Frontal cortex (tissue), 4 donors: ENCODE results near the gene AKR1A1. TPM values are rescaled to one million over a fixed set of nuclear protein-coding genes. Genes with fewer than 3 reads are reported as not detected.

ENCODE experiments used
- DNase-seq, 2 donors: peaks; one replicate each; pipeline ENCODE4 v3.0.0; 2012; ENCODE audit warnings: low spot score in 2 of 2
- FAIRE-seq: peaks from 2 replicates; lab custom pipeline; 2012; peaks lifted over from hg19 to GRCh38; lab: Jason Lieb, UNC
- small RNA-seq: library from RNA; depleted of rRNA; stranded (forward); fragments of <200 nt; gene quantifications from one replicate; pipeline ENCODE3, GENCODE V24; 2014
- total RNA-seq: library from RNA; depleted of rRNA; stranded (reverse); fragments of >200 nt; gene quantifications from one replicate; pipeline ENCODE4 v1.2.3, GENCODE V29; 2014
- donor health status: control.
- donor health status: control.
- donor health status: control.

Gene AKR1A1
- total RNA-seq, 1 donor from 2014 or later, result 74.6 TPM

DNA sequence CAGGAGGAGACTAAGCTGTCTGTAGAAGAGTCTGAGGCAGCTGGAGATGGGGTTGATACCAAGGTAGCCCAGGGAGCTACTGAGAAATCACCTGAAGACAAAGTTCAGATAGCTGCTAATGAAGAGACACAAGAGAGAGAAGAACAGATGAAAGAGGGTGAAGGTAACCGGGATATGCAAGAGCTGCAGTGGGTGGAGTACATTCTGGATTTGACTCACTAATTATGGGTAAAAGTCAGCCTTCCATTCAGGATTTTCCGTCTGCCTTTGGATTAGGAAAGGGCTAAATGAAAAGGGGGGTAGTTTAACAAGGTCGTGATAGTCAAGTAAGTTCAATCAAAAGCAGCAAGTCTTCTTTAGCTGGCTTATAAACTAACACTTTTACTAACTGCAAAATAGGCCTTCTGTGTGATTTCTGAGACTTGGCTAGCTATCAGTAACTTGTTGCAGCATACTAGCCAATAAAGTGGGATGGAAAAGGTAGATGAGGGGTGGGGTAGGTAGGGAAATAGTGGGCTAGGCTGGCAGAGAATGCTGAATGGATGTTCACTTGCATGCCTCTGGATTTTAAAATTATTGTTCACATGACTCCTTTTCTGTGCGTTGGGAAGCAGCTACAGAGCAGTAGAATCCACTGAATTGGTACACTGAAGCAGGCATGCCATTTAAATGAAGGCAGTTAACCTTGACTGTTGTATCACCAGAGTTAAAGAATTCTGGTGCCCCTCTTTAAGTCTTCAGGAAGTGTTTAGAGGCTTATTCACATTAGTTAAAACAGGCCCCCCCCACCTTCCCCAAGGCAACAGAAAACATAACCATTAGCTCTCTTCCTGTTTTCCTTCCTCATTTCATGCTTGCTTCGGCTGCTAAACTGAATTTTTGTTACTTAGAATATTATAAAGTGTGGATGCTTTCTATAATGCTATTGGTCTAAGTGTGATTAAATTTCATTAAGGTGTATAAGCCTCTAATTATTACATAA lies 57.8 kb downstream of the AKR1A1 start:
- no peak for FAIRE-seq

DNA sequence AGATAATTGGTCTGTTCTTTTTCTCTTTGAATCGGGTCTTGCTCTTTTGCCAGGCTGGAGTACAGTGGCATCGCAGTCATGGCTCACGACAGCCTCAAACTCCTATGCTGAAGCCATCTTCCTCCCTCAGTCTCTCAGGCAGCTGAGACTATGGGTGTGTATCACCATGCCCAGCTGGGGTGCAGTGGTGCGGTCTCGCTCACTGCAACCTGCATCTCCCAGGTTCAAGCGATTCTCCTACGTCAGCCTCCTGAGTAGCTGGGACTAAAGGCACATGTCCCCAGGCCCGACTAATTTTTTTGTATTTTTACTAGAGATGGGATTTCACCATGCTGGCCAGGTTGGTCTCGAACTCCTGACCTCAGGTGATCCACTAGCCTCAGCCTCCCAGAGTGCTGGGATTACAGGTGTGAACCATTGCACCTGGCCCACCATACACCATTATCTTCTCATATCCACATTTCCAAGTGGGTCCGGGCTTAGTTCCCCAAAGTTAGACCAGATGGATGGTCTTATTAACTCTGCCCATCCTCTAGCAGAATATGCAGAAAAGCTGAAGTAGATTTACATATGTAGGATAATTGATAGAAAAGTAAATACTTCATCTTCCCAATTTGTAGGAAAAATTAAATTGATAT lies 60.1 kb downstream of the AKR1A1 start:
- FAIRE-seq (no peak), DNase-seq (no peak)

More for the DNA sequence above, 57.8 kb downstream of the AKR1A1 start:
- DNase-seq, result no peak

DNA sequence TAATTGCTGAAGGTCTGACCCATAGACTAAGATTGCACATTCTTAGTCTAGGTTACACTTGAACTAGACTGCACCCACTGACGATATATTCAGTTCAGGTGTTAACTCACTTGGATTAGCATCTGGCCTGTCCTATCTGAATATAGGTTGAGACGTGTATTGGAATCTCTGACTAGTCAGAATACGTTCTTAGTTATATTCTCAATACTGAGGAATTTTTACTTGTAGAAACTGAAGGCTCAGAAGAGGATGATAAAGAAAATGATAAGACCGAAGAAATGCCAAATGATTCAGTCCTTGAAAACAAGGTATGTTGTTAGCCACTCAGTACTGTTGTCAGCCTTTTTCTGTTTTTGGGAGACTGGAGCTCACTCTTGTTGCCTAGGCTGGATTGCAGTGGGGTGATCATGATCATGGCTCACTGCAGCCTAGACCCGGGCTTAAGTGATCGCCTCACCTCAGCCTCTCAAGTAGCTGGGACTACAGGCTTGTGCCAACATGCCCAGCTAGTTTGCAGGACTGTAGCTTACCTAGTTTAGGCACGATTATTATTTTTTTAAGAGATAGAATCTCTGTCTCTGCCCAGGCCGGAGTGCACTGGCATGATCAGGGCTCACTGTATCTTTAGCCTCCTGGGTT lies 62.4 kb downstream of the AKR1A1 start:
- DNase-seq (no peak), FAIRE-seq (no peak)

DNA sequence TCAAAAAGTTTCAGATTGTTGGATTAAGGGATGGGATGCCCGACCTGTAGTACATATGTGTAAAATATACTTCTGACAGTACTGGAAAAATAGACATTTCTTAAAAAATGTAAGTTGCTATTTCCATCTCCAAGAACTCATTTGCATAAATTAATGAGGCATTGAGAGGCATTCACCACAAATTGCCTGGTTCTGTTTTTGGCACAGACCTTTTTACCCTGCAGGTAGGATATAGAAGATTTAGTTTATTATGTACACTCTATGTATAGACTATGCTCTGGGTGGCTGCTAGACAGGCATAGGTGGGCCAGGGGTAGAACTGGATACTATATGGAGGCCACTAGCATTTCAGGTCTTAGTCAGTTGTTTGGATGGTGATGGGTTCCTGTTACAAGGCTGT lies 65.3 kb downstream of the AKR1A1 start:
- DNase-seq (no peak), FAIRE-seq (no peak)

DNA sequence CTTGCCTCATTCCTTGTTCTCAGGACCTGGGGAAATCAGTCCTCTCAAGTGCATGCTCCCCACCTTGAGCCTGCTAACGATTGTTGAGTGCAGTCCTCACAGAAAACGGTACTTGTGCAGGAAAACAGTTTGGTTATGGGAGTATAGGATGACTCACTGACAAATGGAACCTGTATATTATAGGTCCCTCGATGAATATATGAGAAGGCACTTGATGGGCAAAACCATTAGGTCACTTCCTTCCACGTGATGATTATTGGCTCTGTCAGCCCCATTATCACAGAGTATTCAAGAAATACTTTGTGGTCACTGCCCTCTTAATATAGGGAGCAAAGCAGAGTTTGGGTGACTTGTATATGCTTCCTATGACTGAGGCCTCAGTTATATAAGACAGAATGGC lies 67.0 kb downstream of the AKR1A1 start:
- DNase-seq, result no peak

DNA sequence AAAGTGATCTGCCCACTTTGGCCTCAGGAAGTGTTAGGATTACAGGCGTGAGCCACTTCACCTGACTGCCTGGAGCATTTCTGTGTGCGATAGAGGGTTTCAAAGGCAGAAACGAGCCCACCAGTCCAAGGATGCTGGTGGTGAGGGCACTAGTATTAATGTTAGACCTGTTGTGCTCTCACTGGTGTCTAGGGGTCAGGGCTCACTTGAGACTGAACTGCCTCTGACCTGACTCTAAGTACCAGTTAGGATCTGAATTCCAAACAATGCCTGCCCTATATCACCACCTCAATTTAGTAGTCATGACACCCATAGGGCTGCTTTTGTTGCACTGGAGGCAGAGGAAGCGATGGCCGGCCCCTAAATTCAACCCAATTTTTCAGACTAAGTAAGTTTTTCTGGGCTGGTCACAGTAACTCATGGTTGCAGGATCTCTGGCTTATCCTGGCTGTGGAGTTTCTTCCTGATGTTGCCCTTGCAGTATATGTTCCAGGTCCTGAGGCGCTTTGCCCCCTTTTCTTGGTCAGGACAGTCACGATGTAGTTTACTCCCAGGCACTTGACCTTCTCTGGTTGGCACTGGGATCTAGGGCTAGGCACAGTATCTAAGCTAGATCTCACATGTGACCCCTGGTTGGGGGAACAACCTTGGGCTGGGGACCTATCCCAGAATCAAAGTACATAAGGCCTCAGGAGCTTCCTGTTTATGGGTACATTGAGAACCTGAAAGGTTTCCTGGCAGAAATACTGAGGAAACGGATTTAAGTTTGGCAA lies 68.7 kb downstream of the AKR1A1 start:
- FAIRE-seq (no peak), DNase-seq (no peak)

More for the DNA sequence above, 67.0 kb downstream of the AKR1A1 start:
- FAIRE-seq, result no peak

Small RNA genes lying within 50 kb of the gene (small RNA-seq; reads per million reads assigned to genes)
- gene AL355480.1 (not detected), gene AL355480.2 (not detected), gene AL355480.3 (not detected), gene AL355480.4 (not detected)

Other genes starting within 250 kb of the AKR1A1 start
- gene HPDL, start 223.9 kb upstream of the AKR1A1 start, total RNA-seq, result 1.6 TPM
- 7.3 TPM for gene TOE1, start 210.7 kb upstream of the AKR1A1 start, total RNA-seq
- 20.8 TPM for gene MUTYH, start 210.4 kb upstream of the AKR1A1 start, total RNA-seq
- 0.82 TPM for gene TESK2, start 59.7 kb upstream of the AKR1A1 start, total RNA-seq
- gene CCDC163, start 50.8 kb upstream of the AKR1A1 start, total RNA-seq, result under 0.01 TPM
- gene MMACHC, start 50.5 kb upstream of the AKR1A1 start, total RNA-seq, result 2.0 TPM
- gene PRDX1, start 28.9 kb upstream of the AKR1A1 start, total RNA-seq, result 217 TPM
- gene NASP, start 33.2 kb downstream of the AKR1A1 start, total RNA-seq, result 59.5 TPM
- gene CCDC17, start 73.2 kb downstream of the AKR1A1 start, total RNA-seq, result 0.41 TPM
- 58.7 TPM for gene GPBP1L1, start 135.7 kb downstream of the AKR1A1 start, total RNA-seq
- gene TMEM69, start 137.4 kb downstream of the AKR1A1 start, total RNA-seq, result 17.9 TPM
- 10.2 TPM for gene IPP, start 199.8 kb downstream of the AKR1A1 start, total RNA-seq